PC-9 (cell line): ENCODE measurements around the gene CPT1B.

Experiments used
- CTCF ChIP-seq: fragments of 200-600 bp; sonication (generic); conservative IDR thresholded peaks from 2 replicates; pipeline ENCODE4 v1.6.1; 2017; ENCODE audit warnings: mixed run types, antibody characterized with exemption, mild to moderate bottlenecking, moderate library complexity
- EZH2 ChIP-seq: fragments of 200-600 bp; sonication (generic); IDR thresholded peaks from 2 replicates; pipeline ENCODE4 v1.8.0; 2017; ENCODE audit warnings: antibody characterized with exemption, low read depth

- no peak for TF ChIP-seq EZH2
- TF ChIP-seq CTCF: no peak
Measured at GRCh38 chr22:50578776-50579310, 616 bp upstream of the CPT1B start.
